Measurements from ENCODE around the gene KAT8. TPM values are rescaled to one million over a fixed set of nuclear protein-coding genes. Genes with fewer than 3 reads are reported as not detected.

The KAT8 gene
- total and polyA plus RNA-seq, 12 donors: 51.9 to 107 (median 66.0) TPM

DNA sequence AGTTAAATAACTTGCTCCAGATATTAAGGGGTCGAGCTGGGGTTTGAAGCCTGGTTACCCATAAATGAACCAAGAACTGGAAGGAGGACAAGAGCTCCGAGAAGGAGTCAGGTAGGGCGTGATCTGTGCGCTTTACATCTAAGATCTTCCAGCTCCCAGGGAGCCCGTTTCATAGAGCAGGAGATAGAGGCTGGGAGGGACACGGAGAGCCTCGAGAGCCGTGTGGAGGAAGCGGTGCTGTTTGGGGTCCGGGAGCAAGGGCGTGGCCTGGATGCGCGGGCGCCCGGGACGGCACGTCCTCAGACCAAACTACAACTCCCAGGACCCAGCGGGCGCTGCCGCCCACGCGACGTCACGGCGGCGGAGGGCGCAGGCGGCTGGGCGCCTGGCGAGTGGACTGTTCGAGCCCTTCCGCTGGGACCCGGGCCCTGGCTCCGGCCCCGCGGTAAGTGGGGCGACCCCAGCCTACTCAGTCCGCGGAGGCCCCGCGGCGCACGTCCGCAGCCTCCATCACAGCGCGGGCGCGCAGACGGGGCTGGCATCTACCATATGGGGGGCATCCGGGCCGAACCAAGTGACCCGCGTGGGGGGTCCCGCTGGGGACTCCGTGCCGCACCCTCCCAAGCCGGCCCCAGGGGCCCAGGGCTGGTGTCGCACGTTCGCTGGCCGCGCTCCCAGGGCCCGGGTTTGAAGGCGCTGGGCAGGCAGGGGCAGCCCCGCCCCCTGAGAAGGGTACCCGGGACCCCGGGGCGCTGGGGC is 9.2 kb upstream of the KAT8 start, which contains the start of gene BCKDK:
TSS of gene BCKDK (plus strand) at position 352 of the 759 bp plus-strand sequence. CDS start 838 bp downstream, outside the sequence.
- H3K36me3 ChIP-seq: peaks cover 0 to 41% (median 30%) of the 10 kb centered on the region in 9 donors
- peak within 1 kb of the TSS; percentile 81 to 100 (median 98) for H3K4me3 ChIP-seq
- no peaks in the 10 kb centered on the region for H3K27me3 ChIP-seq
- ATAC-seq (peak; percentile 72 to 91 (median 82)), DNase-seq (peak; percentile 70 to 85)
- no peaks in the 10 kb centered on the region for H3K9me3 ChIP-seq
- TF ChIP-seq CTCF (IDR thresholded peaks at IDR 0.05): no peak
- H3K4me1 ChIP-seq: peaks cover 15 to 47% (median 29%) of the 10 kb centered on the region in 9 donors
- intact Hi-C loops (cut with DNase I): loop anchor here in 5 of 10 donors (2.0 to 5.0 kb wide), 3 partner anchors 34 to 36 kb away; partner anchors contain the start of genes ZNF646 (in 1 of the 5) and ZNF668 (in 1 of the 5)
- WGBS, 2 donors: 3% methylated on average over 60 to 68 of the region's 68 CpGs
- H3K27ac ChIP-seq: peak within 1 kb of the TSS; percentile 85 to 99 (median 96)

DNA sequence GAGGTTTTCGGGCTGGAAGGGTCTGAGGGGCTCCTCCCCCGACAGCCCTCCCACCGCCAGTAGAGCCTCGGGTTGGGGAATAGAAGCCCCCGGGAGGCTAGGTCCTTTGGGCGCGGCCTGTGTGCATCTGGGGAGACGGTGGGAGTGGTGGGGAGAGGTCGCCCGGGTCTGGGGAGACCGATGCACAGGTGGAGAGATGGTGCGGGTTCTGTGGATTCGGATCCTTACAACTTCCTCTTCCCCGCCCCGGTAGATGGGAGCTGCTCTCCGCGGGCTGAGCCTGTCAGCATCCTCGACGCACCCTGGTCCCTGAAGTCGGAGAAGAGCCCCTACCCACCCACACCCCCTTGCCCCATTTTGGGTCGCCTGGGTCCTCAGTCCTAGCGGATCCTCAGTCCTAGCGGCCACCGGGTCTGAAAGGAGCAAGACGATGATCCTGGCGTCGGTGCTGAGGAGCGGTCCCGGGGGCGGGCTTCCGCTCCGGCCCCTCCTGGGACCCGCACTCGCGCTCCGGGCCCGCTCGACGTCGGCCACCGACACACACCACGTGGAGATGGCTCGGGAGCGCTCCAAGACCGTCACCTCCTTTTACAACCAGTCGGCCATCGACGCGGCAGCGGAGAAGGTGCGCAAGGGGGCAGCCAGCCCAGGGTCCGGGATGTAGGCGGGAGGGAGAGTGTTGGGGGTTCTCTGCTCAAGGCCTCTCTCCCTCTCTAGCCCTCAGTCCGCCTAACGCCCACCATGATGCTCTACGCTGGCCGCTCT is 8.5 kb upstream of the KAT8 start:
- no peaks in the 10 kb centered on the region for H3K9me3 ChIP-seq
- H3K36me3 ChIP-seq: peaks cover 0 to 42% (median 30%) of the 10 kb centered on the region in 9 donors
- ATAC-seq (peak in 1 of 8 donors; percentile 1), DNase-seq (no peak)
- 36 to 38% methylated on average over 53 to 57 of the region's 57 CpGs for WGBS, 2 donors
- no peak for TF ChIP-seq CTCF (IDR thresholded peaks at IDR 0.05)
- peaks cover 19 to 54% (median 36%) of the 10 kb centered on the region in 9 donors for H3K4me1 ChIP-seq
- H3K27ac ChIP-seq: peak overlapping the region; percentile 85 to 99 (median 96)
- intact Hi-C loops (cut with DNase I): loop anchor here in 5 of 10 donors (2.0 to 5.0 kb wide), 3 partner anchors 33 to 37 kb away; partner anchors contain the start of genes ZNF646 (in 1 of the 5) and ZNF668 (in 1 of the 5)
- H3K4me3 ChIP-seq: peak overlapping the region; percentile 81 to 100 (median 98)
- H3K27me3 ChIP-seq: no peaks in the 10 kb centered on the region

DNA sequence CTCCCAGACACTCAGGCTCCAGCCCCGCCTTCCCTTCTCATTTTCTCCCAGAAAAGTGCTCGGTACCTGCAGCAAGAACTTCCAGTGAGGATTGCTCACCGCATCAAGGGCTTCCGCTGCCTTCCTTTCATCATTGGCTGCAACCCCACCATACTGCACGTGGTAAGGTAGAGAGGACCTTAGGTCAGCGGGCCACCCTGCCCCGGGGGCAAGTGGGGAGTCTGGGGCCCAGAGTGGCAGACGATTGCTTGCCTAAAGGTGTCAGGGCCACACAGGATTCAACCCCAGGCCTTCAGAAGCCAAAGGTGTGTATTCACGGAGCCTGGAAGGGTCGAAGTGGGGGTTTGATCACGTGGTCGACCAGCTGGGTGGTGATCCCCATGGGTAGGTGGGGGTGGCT is 7.8 kb upstream of the KAT8 start:
- no peak for ATAC-seq
- 91 to 94% methylated on average over 12 of the region's 12 CpGs for WGBS, 2 donors
- Histone ChIP-seq H3K36me3 (peaks cover 0 to 42% (median 30%) of the 10 kb centered on the region in 9 donors), H3K27me3 (no peaks in the 10 kb centered on the region), H3K9me3 (no peaks in the 10 kb centered on the region), H3K4me1 (peaks cover 19 to 61% (median 40%) of the 10 kb centered on the region in 9 donors), H3K4me3 (peak overlapping the region in 5 of 10 donors; percentile 98 to 100 (median 99)), H3K27ac (peak overlapping the region in 2 of 10 donors; percentile 98 to 99)
- intact Hi-C loops (cut with DNase I): loop anchor here in 6 of 10 donors (2.0 to 10.0 kb wide), 4 partner anchors 33 to 345 kb away; partner anchors contain the start of genes ARMC5 (in 1 of the 6), ZNF646 (in 1 of the 6) and ZNF668 (in 1 of the 6)
- no peak for DNase-seq
- no peak for TF ChIP-seq CTCF (IDR thresholded peaks at IDR 0.05)

Data from heart right ventricle (tissue), 16 donors.